Colonic mucosa (tissue), 4 donors: ENCODE measurements around the gene GMPPA. TPM values are rescaled to one million over a fixed set of nuclear protein-coding genes. Genes with fewer than 3 reads are reported as not detected.

Experiments
- DNase-seq: peaks from one replicate; pipeline ENCODE4 v3.0.0-alpha.2; 2020
- H3K27ac ChIP-seq: fragments of 200-600 bp; one replicate; pipeline ENCODE4 v1.8.0; 2021
- H3K27me3 ChIP-seq: fragments of 200-600 bp; one replicate; pipeline ENCODE4 v1.8.0; 2021
- H3K36me3 ChIP-seq: fragments of 200-600 bp; one replicate; pipeline ENCODE4 v1.8.0; 2021
- H3K4me1 ChIP-seq: fragments of 200-600 bp; one replicate; pipeline ENCODE4 v1.8.0; 2021; ENCODE audit warnings: mild to moderate bottlenecking
- H3K4me3 ChIP-seq: fragments of 200-600 bp; one replicate; pipeline ENCODE4 v1.8.0; 2021
- H3K9ac ChIP-seq, 2 donors: one replicate each; pipeline ENCODE4 v1.7.0; 2013; ENCODE audit warnings: control low read depth in 2 of 2, low read depth in 2 of 2, low read length in 2 of 2
- H3K9me3 ChIP-seq: fragments of 200-600 bp; one replicate; pipeline ENCODE4 v1.8.0; 2021
- intact Hi-C: fragments of 100-400 bp; cut with DNase I; formaldehyde crosslinking; loops from one replicate; pipeline ENCODE4 v1.14.1; 2022
- total RNA-seq, 2 donors: library from RNA; stranded (reverse); fragmentation: NEBNext Ultra II Directional in 1 of 2; extraction: Animal tissue kit (Norgen Biotek cat#: 25700) in 1 of 2; gene quantifications; one replicate each; pipeline ENCODE4 v1.2.1, GENCODE V29; 2021
- TF ChIP-seq, protein P1 (sequence below): fragments of 200-600 bp; IDR thresholded peaks from one replicate; pipeline ENCODE4 v1.8.0; 2022; ENCODE audit warnings: antibody characterized with exemption, mild to moderate bottlenecking
- donor health status: healthy.
- donor health status: DM: no; HTN: no; CAD: no.
- donor health status: DM: no; HTN: no; CAD: no.

Gene GMPPA
- total RNA-seq, 2 donors from 2014 or later, result 49.7 to 86.1 TPM

DNA sequence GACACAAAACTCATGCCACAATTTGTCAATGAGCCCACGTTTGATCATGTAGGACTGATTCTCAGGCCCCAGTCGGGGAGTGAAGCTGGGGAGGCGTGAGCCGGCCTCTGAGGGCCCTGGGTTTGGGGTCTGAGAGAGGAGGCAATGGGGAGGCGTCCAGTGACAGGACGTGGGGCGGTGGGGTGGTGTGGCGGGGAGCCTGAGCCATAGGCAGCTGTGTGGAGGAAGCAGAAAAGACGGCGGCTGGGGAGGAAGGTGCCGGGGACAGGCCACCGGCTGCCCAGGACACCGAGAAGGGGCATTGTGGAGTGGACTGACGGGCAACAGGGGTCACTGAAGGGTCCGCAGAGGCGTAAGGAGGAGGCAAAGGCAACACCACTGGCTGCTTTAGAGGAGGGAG, 37.7 kb downstream of the GMPPA start:
- peaks cover 5% of the 10 kb centered on the region for H3K27me3 ChIP-seq
- H3K9ac ChIP-seq, result no peak overlapping the region
- H3K36me3 ChIP-seq, result no peaks in the 10 kb centered on the region
- no peak overlapping the region for H3K4me3 ChIP-seq
- no peak overlapping the region for H3K27ac ChIP-seq
- no peak for DNase-seq
- intact Hi-C loops, result no loop called here
- TF ChIP-seq, protein P1, sequence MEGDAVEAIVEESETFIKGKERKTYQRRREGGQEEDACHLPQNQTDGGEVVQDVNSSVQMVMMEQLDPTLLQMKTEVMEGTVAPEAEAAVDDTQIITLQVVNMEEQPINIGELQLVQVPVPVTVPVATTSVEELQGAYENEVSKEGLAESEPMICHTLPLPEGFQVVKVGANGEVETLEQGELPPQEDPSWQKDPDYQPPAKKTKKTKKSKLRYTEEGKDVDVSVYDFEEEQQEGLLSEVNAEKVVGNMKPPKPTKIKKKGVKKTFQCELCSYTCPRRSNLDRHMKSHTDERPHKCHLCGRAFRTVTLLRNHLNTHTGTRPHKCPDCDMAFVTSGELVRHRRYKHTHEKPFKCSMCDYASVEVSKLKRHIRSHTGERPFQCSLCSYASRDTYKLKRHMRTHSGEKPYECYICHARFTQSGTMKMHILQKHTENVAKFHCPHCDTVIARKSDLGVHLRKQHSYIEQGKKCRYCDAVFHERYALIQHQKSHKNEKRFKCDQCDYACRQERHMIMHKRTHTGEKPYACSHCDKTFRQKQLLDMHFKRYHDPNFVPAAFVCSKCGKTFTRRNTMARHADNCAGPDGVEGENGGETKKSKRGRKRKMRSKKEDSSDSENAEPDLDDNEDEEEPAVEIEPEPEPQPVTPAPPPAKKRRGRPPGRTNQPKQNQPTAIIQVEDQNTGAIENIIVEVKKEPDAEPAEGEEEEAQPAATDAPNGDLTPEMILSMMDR, result no peak
- no peaks in the 10 kb centered on the region for H3K4me1 ChIP-seq
- H3K9me3 ChIP-seq, result no peaks in the 10 kb centered on the region

DNA sequence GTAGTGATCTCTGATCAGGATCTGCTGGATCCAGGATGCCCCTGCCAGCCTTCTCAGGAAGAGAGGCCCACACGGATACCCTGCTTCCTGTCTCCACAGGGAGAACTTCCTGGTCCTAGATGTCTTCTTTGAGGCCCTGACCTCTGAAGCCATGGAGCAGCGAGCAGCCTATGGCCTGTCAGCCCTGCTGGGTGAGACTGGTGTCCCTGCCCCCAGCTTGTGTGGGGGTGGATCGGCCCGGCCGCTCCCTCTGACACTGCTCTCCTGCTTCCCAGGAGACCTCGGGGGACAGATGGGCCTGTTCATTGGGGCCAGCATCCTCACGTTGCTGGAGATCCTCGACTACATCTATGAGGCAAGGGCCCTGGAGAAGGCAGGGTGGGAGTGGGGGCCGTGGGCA, 38.3 kb downstream of the GMPPA start:
- Histone ChIP-seq H3K9me3 (no peaks in the 10 kb centered on the region), H3K4me1 (no peaks in the 10 kb centered on the region), H3K36me3 (no peaks in the 10 kb centered on the region), H3K9ac (no peak overlapping the region), H3K27me3 (peaks cover under 1% of the 10 kb centered on the region), H3K4me3 (no peak overlapping the region), H3K27ac (no peak overlapping the region)
- intact Hi-C loops, result no loop called here
- DNase-seq, result no peak
- TF ChIP-seq, protein P1, result no peak

DNA sequence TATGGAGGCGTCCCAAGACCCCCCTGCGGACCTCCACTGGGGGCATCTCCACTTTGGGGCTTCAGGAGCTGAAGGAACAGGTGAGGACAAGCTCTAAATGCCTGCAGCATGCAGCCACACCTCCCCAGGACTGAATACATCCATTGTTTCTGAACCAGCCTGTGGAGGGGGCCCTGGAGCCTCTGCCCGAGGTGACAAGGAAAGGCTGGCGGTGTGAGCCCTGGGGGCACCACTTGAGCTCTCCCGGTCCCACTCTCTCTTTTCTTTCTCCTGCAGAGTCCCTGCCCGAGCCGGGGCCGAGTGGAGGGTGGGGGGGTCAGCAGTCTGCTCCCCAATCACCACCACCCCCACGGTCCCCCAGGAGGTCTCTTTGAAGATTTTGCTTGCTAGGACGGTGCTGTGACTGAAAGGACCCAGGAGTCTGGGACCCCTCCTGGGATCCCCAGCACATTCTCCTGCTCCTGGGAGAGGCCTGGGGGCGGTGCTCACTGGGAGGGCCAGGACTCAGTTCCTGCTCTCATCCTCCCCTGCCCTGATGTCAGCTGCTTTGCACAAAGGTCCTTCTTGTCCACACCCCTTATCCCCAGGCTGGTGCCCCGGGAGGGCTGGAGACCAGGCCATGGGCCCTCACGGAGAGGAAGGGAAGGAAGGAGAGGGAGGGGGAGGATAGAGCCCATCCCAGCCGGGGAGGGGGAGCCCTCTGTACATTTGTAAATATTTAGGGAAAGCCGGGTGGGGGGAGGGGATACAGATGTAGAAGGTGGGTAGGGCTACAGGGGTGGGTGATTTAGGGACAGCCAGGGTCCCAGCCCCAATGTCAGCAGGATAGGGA, 39.2 kb downstream of the GMPPA start:
- Histone ChIP-seq H3K27me3 (no peaks in the 10 kb centered on the region), H3K36me3 (no peaks in the 10 kb centered on the region), H3K9ac (no peak overlapping the region), H3K27ac (no peak overlapping the region), H3K9me3 (no peaks in the 10 kb centered on the region), H3K4me3 (no peak overlapping the region), H3K4me1 (peaks cover 4% of the 10 kb centered on the region)
- intact Hi-C loops, result no loop called here
- no peak for DNase-seq
- TF ChIP-seq, protein P1, result no peak

DNA sequence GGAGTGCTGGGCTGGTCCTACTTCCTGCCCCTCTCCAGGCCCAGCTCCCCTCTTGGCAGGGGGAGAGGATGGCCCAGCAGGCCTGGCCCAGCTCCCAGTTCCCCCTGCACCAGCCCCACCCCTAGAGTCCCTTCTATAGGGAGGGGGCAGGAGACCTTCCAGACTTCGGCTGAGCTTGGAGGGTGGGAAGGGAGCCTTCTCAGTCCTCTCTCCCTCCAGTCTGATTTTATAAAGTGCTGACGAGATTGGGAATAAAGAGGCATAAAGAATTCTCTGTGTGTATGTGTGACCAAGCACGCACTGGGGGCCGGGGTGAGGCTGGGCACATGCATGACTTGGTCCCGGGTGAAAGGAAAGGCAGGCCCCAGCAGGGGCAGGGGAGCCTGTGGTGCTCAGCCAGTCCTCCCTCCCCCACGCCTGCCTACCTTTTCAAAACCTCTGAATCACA, 39.8 kb downstream of the GMPPA start:
- TF ChIP-seq, protein P1, result no peak
- H3K4me3 ChIP-seq, result no peak overlapping the region
- H3K27me3 ChIP-seq, result no peaks in the 10 kb centered on the region
- intact Hi-C loops, result no loop called here
- DNase-seq, result no peak
- H3K9me3 ChIP-seq, result no peaks in the 10 kb centered on the region
- no peaks in the 10 kb centered on the region for H3K36me3 ChIP-seq
- no peak overlapping the region for H3K27ac ChIP-seq
- H3K4me1 ChIP-seq, result peaks cover 4% of the 10 kb centered on the region
- no peak overlapping the region for H3K9ac ChIP-seq

DNA sequence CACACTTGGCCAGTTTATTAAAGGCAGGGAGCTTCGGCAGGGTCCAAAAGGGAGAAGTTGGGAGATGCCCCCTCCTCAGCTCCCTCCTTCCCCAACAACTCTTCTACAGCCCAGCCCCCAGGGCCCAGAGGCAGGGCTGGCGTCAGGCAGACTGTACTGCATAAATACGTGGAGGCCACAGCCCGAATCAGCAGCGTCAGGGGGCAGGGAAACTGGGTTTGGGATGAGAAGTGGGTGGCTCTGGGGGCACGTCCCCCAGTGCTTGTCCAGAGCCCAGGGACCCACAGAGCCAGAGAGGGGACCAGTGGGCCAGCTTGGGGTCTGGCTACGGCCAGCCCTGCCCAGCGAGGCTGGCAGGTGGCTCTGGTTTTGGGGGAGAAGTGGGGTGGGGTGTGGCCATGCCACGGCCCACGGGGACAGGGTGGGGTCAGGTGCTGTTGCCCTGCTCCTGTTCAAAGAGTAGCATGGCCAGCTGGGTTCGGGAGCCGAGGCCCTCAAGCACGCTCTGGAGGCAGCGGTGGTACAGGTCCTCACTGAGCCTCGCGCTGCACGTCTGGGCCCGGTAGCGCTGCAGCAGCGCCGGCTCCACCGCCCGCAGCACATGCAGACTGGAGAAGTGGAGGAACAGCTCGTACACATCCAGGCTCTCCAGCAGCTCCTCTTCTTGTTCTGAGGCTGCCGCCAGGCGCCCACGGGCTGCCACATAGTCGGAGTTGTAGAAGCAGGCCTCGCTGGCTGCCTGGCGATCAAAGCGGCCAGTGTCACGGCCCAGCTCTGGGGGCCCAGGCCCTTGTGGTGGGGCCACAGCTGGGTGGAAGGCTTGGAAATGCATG, 40.5 kb downstream of the GMPPA start:
- peaks cover 4% of the 10 kb centered on the region for H3K4me1 ChIP-seq
- H3K27ac ChIP-seq, result no peak overlapping the region
- no peak overlapping the region for H3K4me3 ChIP-seq
- no peak for DNase-seq
- intact Hi-C loops, result no loop called here
- TF ChIP-seq, protein P1, result no peak
- H3K27me3 ChIP-seq, result no peaks in the 10 kb centered on the region
- H3K36me3 ChIP-seq, result no peaks in the 10 kb centered on the region
- no peaks in the 10 kb centered on the region for H3K9me3 ChIP-seq
- H3K9ac ChIP-seq, result no peak overlapping the region
